HG03095 (cell line): ENCODE measurements around the gene KIF19.

Experiments used
- ATAC-seq: cut with Tn5 transposase; IDR thresholded peaks from one replicate; pipeline ENCODE4 v1.9.1; 2021; ENCODE audit warnings: moderate library complexity; ENCODE audit not compliant: unreplicated experiment

KIF19 gene

GRCh38 chr17:74299226-74300009, 26.6 kb upstream of the KIF19 start:
- no peak for ATAC-seq

- ATAC-seq = no peak
Observed at GRCh38 chr17:74303305-74303704, 22.7 kb upstream of the KIF19 start.

GRCh38 chr17:74304184-74304583, 21.8 kb upstream of the KIF19 start:
- ATAC-seq = no peak

- ATAC-seq = no peak
Observed at GRCh38 chr17:74305865-74306654, 20.0 kb upstream of the KIF19 start.

- ATAC-seq = no peak
Observed at GRCh38 chr17:74307984-74308773, 17.8 kb upstream of the KIF19 start.

GRCh38 chr17:74309902-74310301, 16.1 kb upstream of the KIF19 start:
- ATAC-seq = no peak

- no peak for ATAC-seq
Observed at GRCh38 chr17:74314877-74315276, 11.1 kb upstream of the KIF19 start.

- no peak for ATAC-seq
Observed at GRCh38 chr17:74316220-74316619, 9.8 kb upstream of the KIF19 start.

- ATAC-seq = no peak
Observed at GRCh38 chr17:74317071-74317470, 9.0 kb upstream of the KIF19 start.

GRCh38 chr17:74318391-74318790, 7.6 kb upstream of the KIF19 start:
- no peak for ATAC-seq

GRCh38 chr17:74324521-74324920, 1.5 kb upstream of the KIF19 start:
- ATAC-seq = no peak

GRCh38 chr17:74325376-74325742, 667 bp upstream of the KIF19 start:
- no peak for ATAC-seq

GRCh38 chr17:74326506-74326905, 480 bp downstream of the KIF19 start:
- ATAC-seq = no peak

- no peak for ATAC-seq
Observed at GRCh38 chr17:74328487-74328886, 2.5 kb downstream of the KIF19 start.

GRCh38 chr17:74329378-74329777, 3.4 kb downstream of the KIF19 start:
- ATAC-seq = no peak

- ATAC-seq = no peak
Observed at GRCh38 chr17:74330446-74330845, 4.4 kb downstream of the KIF19 start.

- ATAC-seq = no peak
Observed at GRCh38 chr17:74332017-74332650, 6.1 kb downstream of the KIF19 start.

- no peak for ATAC-seq
Observed at GRCh38 chr17:74332763-74333283, 6.8 kb downstream of the KIF19 start.

GRCh38 chr17:74334393-74335039, 8.5 kb downstream of the KIF19 start:
- ATAC-seq = no peak

GRCh38 chr17:74335529-74336062, 9.6 kb downstream of the KIF19 start:
- no peak for ATAC-seq
